Measurements from ENCODE around the gene EVX2.

GRCh38 chr2:176124947-176125771 lies 41.4 kb upstream of the EVX2 start:
- TF ChIP-seq CTCF (IDR thresholded peaks at IDR 0.05) = no peak
- no peak for TF ChIP-seq POLR2A (IDR thresholded peaks at IDR 0.05)
- no peak for TF ChIP-seq EP300 (IDR thresholded peaks at IDR 0.05; ENCODE audit: low read depth)
